Measurements from ENCODE around the gene TUT4. TPM values are rescaled to one million over a fixed set of nuclear protein-coding genes. Genes with fewer than 3 reads are reported as not detected.

The TUT4 gene
- total RNA-seq, 1 donor from 2014 or later: 40.9 TPM

GRCh38 chr1:52520148-52520547 is 32.7 kb downstream of the TUT4 start:
- TF ChIP-seq CTCF (IDR thresholded peaks at IDR 0.05): no peak
- DNase-seq (ENCODE audit: low spot score): no peak
- Mint-ChIP-seq H3K9me3 (ENCODE audit: low read depth) (no peaks in the 10 kb centered on the region), H3K4me1 (ENCODE audit: low read depth) (peaks cover 15% of the 10 kb centered on the region), H3K27ac (ENCODE audit: unreplicated experiment) (peak overlapping the region; percentile 73), H3K27me3 (ENCODE audit: low read depth) (no peaks in the 10 kb centered on the region), H3K4me3 (ENCODE audit: unreplicated experiment) (no peak overlapping the region), H3K36me3 (ENCODE audit: low read depth) (peaks cover 6% of the 10 kb centered on the region)

GRCh38 chr1:52518962-52519361 is 33.9 kb downstream of the TUT4 start:
- Mint-ChIP-seq H3K4me3 (ENCODE audit: unreplicated experiment) (no peak overlapping the region), H3K4me1 (ENCODE audit: low read depth) (peaks cover 13% of the 10 kb centered on the region), H3K27me3 (ENCODE audit: low read depth) (no peaks in the 10 kb centered on the region), H3K27ac (ENCODE audit: unreplicated experiment) (no peak overlapping the region), H3K36me3 (ENCODE audit: low read depth) (peaks cover 6% of the 10 kb centered on the region), H3K9me3 (ENCODE audit: low read depth) (no peaks in the 10 kb centered on the region)
- no peak for DNase-seq (ENCODE audit: low spot score)
- no peak for TF ChIP-seq CTCF (IDR thresholded peaks at IDR 0.05)

DNA sequence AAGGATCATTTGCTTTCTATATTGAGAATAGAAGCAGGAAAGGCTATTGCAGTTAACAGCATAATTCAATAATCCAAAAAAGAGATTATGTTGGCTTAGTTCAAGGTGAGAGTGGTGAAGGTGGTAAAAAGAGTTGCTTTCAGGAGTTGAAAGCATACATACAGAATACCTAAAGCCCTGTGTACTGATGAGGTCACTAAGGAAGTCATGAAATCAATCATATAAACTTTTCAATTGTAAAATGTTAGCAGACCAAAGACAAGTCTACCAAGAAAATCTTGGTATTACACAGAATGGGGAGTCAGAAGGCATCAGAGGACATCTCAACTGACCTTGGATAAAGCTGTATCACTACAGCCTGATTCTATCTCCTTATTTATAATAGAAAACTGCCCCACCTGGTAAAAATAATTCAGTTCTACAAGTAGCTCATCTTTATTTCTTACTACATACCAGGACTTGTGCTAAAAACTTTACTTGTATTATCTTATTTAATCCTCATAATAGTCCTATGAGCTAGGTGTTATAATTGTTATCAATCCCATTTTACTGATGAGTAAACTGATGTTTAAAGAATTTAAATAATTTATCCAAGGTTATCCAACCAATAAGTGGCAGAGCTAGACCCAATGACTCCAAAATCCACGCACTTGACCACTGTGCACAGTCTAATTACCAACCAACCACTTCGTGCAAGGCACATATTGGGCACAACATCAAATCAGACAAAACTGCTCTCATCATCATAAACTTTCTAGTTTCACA is 40.9 kb downstream of the TUT4 start:
- Mint-ChIP-seq H3K4me3 (ENCODE audit: unreplicated experiment) (no peak overlapping the region), H3K36me3 (ENCODE audit: low read depth) (peaks cover 13% of the 10 kb centered on the region), H3K27me3 (ENCODE audit: low read depth) (no peaks in the 10 kb centered on the region), H3K27ac (ENCODE audit: unreplicated experiment) (no peak overlapping the region), H3K4me1 (ENCODE audit: low read depth) (no peaks in the 10 kb centered on the region), H3K9me3 (ENCODE audit: low read depth) (no peaks in the 10 kb centered on the region)
- no peak for TF ChIP-seq CTCF (IDR thresholded peaks at IDR 0.05)
- DNase-seq (ENCODE audit: low spot score): no peak

DNA sequence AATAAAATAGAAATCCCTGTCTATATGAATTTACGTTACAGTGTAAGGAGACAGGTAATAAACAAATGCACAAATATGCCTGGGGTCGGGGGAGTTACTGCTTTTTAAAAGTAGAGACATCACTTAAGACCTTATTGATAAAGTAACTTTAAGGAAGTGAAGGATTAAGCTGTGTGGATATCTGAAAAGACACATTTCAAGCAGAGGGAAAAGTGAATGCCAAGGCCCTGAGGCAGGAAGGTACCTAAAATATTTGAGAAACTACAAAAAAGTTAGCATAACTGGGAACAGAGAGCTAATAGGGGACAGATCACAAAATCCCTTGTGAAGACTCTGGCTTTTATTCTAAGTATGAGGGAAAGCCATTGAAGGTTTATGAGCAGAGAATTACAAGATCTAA is 41.5 kb downstream of the TUT4 start:
- no peak for TF ChIP-seq CTCF (IDR thresholded peaks at IDR 0.05)
- H3K36me3 Mint-ChIP-seq (ENCODE audit: low read depth): peaks cover 14% of the 10 kb centered on the region
- DNase-seq (ENCODE audit: low spot score): no peak
- H3K27me3 Mint-ChIP-seq (ENCODE audit: low read depth): no peaks in the 10 kb centered on the region
- no peak overlapping the region for H3K4me3 Mint-ChIP-seq (ENCODE audit: unreplicated experiment)
- H3K9me3 Mint-ChIP-seq (ENCODE audit: low read depth): no peaks in the 10 kb centered on the region
- no peaks in the 10 kb centered on the region for H3K4me1 Mint-ChIP-seq (ENCODE audit: low read depth)
- no peak overlapping the region for H3K27ac Mint-ChIP-seq (ENCODE audit: unreplicated experiment)

- TF ChIP-seq CTCF (IDR thresholded peaks at IDR 0.05): no peak
- no peak for DNase-seq (ENCODE audit: low spot score)
- Mint-ChIP-seq H3K27ac (ENCODE audit: unreplicated experiment) (no peak overlapping the region), H3K36me3 (ENCODE audit: low read depth) (peaks cover 12% of the 10 kb centered on the region), H3K4me1 (ENCODE audit: low read depth) (no peaks in the 10 kb centered on the region), H3K9me3 (ENCODE audit: low read depth) (no peaks in the 10 kb centered on the region), H3K27me3 (ENCODE audit: low read depth) (no peaks in the 10 kb centered on the region), H3K4me3 (ENCODE audit: unreplicated experiment) (no peak overlapping the region)
These were observed 45.9 kb downstream of the TUT4 start for GRCh38 chr1:52506920-52507546.
